ENCODE results near the gene SYT7.

Gene SYT7

GRCh38 chr11:61545341-61545740, 35.5 kb downstream of the SYT7 start:
- TF ChIP-seq CTCF (IDR thresholded peaks at IDR 0.05; ENCODE audit: low read depth, low read length), result peak; percentile 20
- no peak for DNase-seq (ENCODE audit: extremely low read depth, low read depth)

- DNase-seq (ENCODE audit: extremely low read depth, low read depth), result no peak
- no peak for TF ChIP-seq CTCF (IDR thresholded peaks at IDR 0.05; ENCODE audit: low read depth, low read length)
These were observed 36.4 kb downstream of the SYT7 start for GRCh38 chr11:61544466-61544865.

GRCh38 chr11:61543606-61544306, 37.1 kb downstream of the SYT7 start:
- no peak for TF ChIP-seq CTCF (IDR thresholded peaks at IDR 0.05; ENCODE audit: low read depth, low read length)
- DNase-seq (ENCODE audit: extremely low read depth, low read depth), result no peak

- DNase-seq (ENCODE audit: extremely low read depth, low read depth), result no peak
- no peak for TF ChIP-seq CTCF (IDR thresholded peaks at IDR 0.05; ENCODE audit: low read depth, low read length)
These were observed 38.2 kb downstream of the SYT7 start for GRCh38 chr11:61542705-61543104.

GRCh38 chr11:61542024-61542461, 38.8 kb downstream of the SYT7 start:
- no peak for TF ChIP-seq CTCF (IDR thresholded peaks at IDR 0.05; ENCODE audit: low read depth, low read length)
- DNase-seq (ENCODE audit: extremely low read depth, low read depth), result no peak

GRCh38 chr11:61541598-61541997, 39.3 kb downstream of the SYT7 start:
- peak; percentile 47 for DNase-seq (ENCODE audit: extremely low read depth, low read depth)
- TF ChIP-seq CTCF (IDR thresholded peaks at IDR 0.05; ENCODE audit: low read depth, low read length), result no peak

- TF ChIP-seq CTCF (IDR thresholded peaks at IDR 0.05; ENCODE audit: low read depth, low read length), result no peak
- DNase-seq (ENCODE audit: extremely low read depth, low read depth), result no peak
These were observed 40.3 kb downstream of the SYT7 start for GRCh38 chr11:61540528-61540927.

Data from AG09319 (cell line).